Measurements from ENCODE around the gene IGF2BP2. TPM values are rescaled to one million over a fixed set of nuclear protein-coding genes. Genes with fewer than 3 reads are reported as not detected.
"Not testable (repeated sequence)": the region's sequence is repeated elsewhere in the genome, so short reads cannot be mapped to it uniquely, and the experiment has no call there.

The IGF2BP2 gene
- total and polyA plus RNA-seq, 4 donors: 0.18 to 17.5 (median 6.1) TPM

- no peak overlapping the region for H3K4me3 ChIP-seq (ENCODE audit: low read length in 2 of 2)
- H3K27ac ChIP-seq (ENCODE audit: low read depth in 1 of 2, low read length in 2 of 2): no peak overlapping the region
- no peaks in the 10 kb centered on the region for H3K27me3 ChIP-seq (ENCODE audit: control insufficient read depth in 1 of 2, insufficient read depth in 2 of 2, low read length in 1 of 2)
- 93 to 95% methylated on average over 3 of the region's 3 CpGs for WGBS, 2 donors
- DNase-seq (no peak), ATAC-seq (ENCODE audit: low FRiP score) (no peak)
- H3K9me3 ChIP-seq (ENCODE audit: control insufficient read depth, low read length): no peaks in the 10 kb centered on the region
- H3K36me3 ChIP-seq (ENCODE audit: control insufficient read depth in 1 of 2, insufficient read depth in 2 of 2, low read length in 1 of 2): no peaks in the 10 kb centered on the region
- intact Hi-C loops (cut with DNase I): no loop called here
- H3K4me1 ChIP-seq (ENCODE audit: control insufficient read depth in 1 of 2, insufficient read depth in 2 of 2, low read length in 2 of 2): no peaks in the 10 kb centered on the region
Measured at GRCh38 chr3:185844051-185844450, 19.2 kb upstream of the IGF2BP2 start.

GRCh38 chr3:185843635-185844034 is 18.8 kb upstream of the IGF2BP2 start:
- Histone ChIP-seq H3K9me3 (ENCODE audit: control insufficient read depth, low read length) (no peaks in the 10 kb centered on the region), H3K4me3 (ENCODE audit: low read length in 2 of 2) (no peak overlapping the region), H3K36me3 (ENCODE audit: control insufficient read depth in 1 of 2, insufficient read depth in 2 of 2, low read length in 1 of 2) (no peaks in the 10 kb centered on the region), H3K27me3 (ENCODE audit: control insufficient read depth in 1 of 2, insufficient read depth in 2 of 2, low read length in 1 of 2) (no peaks in the 10 kb centered on the region), H3K4me1 (ENCODE audit: control insufficient read depth in 1 of 2, insufficient read depth in 2 of 2, low read length in 2 of 2) (no peaks in the 10 kb centered on the region), H3K27ac (ENCODE audit: low read depth in 1 of 2, low read length in 2 of 2) (no peak overlapping the region)
- ATAC-seq (ENCODE audit: low FRiP score) (no peak), DNase-seq (no peak)
- 82 to 91% methylated on average over 2 of the region's 2 CpGs for WGBS, 2 donors
- intact Hi-C loops (cut with DNase I): no loop called here

- no peaks in the 10 kb centered on the region for H3K9me3 ChIP-seq (ENCODE audit: control insufficient read depth, low read length)
- H3K27me3 ChIP-seq (ENCODE audit: control insufficient read depth in 1 of 2, insufficient read depth in 2 of 2, low read length in 1 of 2): no peaks in the 10 kb centered on the region
- H3K4me3 ChIP-seq (ENCODE audit: low read length in 2 of 2): no peak overlapping the region
- DNase-seq (no peak), ATAC-seq (ENCODE audit: low FRiP score) (no peak)
- WGBS, 2 donors: 87 to 92% methylated on average over 3 of the region's 3 CpGs
- H3K36me3 ChIP-seq (ENCODE audit: control insufficient read depth in 1 of 2, insufficient read depth in 2 of 2, low read length in 1 of 2): no peaks in the 10 kb centered on the region
- H3K27ac ChIP-seq (ENCODE audit: low read depth in 1 of 2, low read length in 2 of 2): no peak overlapping the region
- intact Hi-C loops (cut with DNase I): no loop called here
- no peaks in the 10 kb centered on the region for H3K4me1 ChIP-seq (ENCODE audit: control insufficient read depth in 1 of 2, insufficient read depth in 2 of 2, low read length in 2 of 2)
Measured at GRCh38 chr3:185843126-185843525, 18.3 kb upstream of the IGF2BP2 start.

- Histone ChIP-seq H3K9me3 (ENCODE audit: control insufficient read depth, low read length) (no peaks in the 10 kb centered on the region), H3K36me3 (ENCODE audit: control insufficient read depth in 1 of 2, insufficient read depth in 2 of 2, low read length in 1 of 2) (no peaks in the 10 kb centered on the region), H3K4me3 (ENCODE audit: low read length in 2 of 2) (no peak overlapping the region), H3K27me3 (ENCODE audit: control insufficient read depth in 1 of 2, insufficient read depth in 2 of 2, low read length in 1 of 2) (no peaks in the 10 kb centered on the region), H3K27ac (ENCODE audit: low read depth in 1 of 2, low read length in 2 of 2) (no peak overlapping the region), H3K4me1 (ENCODE audit: control insufficient read depth in 1 of 2, insufficient read depth in 2 of 2, low read length in 2 of 2) (no peaks in the 10 kb centered on the region)
- intact Hi-C loops (cut with DNase I): no loop called here
- no peak for ATAC-seq (ENCODE audit: low FRiP score)
- WGBS, 2 donors: 87 to 89% methylated on average over 4 of the region's 4 CpGs
- no peak for DNase-seq
Measured at GRCh38 chr3:185842241-185842640, 17.4 kb upstream of the IGF2BP2 start.

- not testable (repeated sequence) for H3K4me1 ChIP-seq (ENCODE audit: control insufficient read depth in 1 of 2, insufficient read depth in 2 of 2, low read length in 2 of 2); ATAC-seq (ENCODE audit: low FRiP score)
- WGBS, 2 donors: 96 to 99% methylated on average over 4 of the region's 4 CpGs
Measured at GRCh38 chr3:185838417-185838989, 13.7 kb upstream of the IGF2BP2 start.

GRCh38 chr3:185837414-185837813 is 12.6 kb upstream of the IGF2BP2 start:
- ATAC-seq (ENCODE audit: low FRiP score) (no peak), DNase-seq (no peak)
- H3K27ac ChIP-seq (ENCODE audit: low read depth in 1 of 2, low read length in 2 of 2): no peak overlapping the region
- H3K27me3 ChIP-seq (ENCODE audit: control insufficient read depth in 1 of 2, insufficient read depth in 2 of 2, low read length in 1 of 2): no peaks in the 10 kb centered on the region
- H3K36me3 ChIP-seq (ENCODE audit: control insufficient read depth in 1 of 2, insufficient read depth in 2 of 2, low read length in 1 of 2): no peaks in the 10 kb centered on the region
- 9 to 17% methylated on average over 3 of the region's 3 CpGs for WGBS, 2 donors
- no peaks in the 10 kb centered on the region for H3K9me3 ChIP-seq (ENCODE audit: control insufficient read depth, low read length)
- H3K4me1 ChIP-seq (ENCODE audit: control insufficient read depth in 1 of 2, insufficient read depth in 2 of 2, low read length in 2 of 2): no peaks in the 10 kb centered on the region
- no peak overlapping the region for H3K4me3 ChIP-seq (ENCODE audit: low read length in 2 of 2)
- intact Hi-C loops (cut with DNase I): no loop called here

More at GRCh38 chr3:185838417-185838989, 13.7 kb upstream of the IGF2BP2 start:
- H3K4me3 ChIP-seq (ENCODE audit: low read length in 2 of 2); H3K36me3 ChIP-seq (ENCODE audit: control insufficient read depth in 1 of 2, insufficient read depth in 2 of 2, low read length in 1 of 2); intact Hi-C loops (cut with DNase I); H3K27me3 ChIP-seq (ENCODE audit: control insufficient read depth in 1 of 2, insufficient read depth in 2 of 2, low read length in 1 of 2); DNase-seq; H3K27ac ChIP-seq (ENCODE audit: low read depth in 1 of 2, low read length in 2 of 2); H3K9me3 ChIP-seq (ENCODE audit: control insufficient read depth, low read length): not testable (repeated sequence)

GRCh38 chr3:185831990-185832389 is 7.1 kb upstream of the IGF2BP2 start:
- Histone ChIP-seq H3K36me3 (ENCODE audit: control insufficient read depth in 1 of 2, insufficient read depth in 2 of 2, low read length in 1 of 2) (no peaks in the 10 kb centered on the region), H3K27ac (ENCODE audit: low read depth in 1 of 2, low read length in 2 of 2) (no peak overlapping the region), H3K27me3 (ENCODE audit: control insufficient read depth in 1 of 2, insufficient read depth in 2 of 2, low read length in 1 of 2) (no peaks in the 10 kb centered on the region), H3K4me1 (ENCODE audit: control insufficient read depth in 1 of 2, insufficient read depth in 2 of 2, low read length in 2 of 2) (no peaks in the 10 kb centered on the region), H3K9me3 (ENCODE audit: control insufficient read depth, low read length) (no peaks in the 10 kb centered on the region), H3K4me3 (ENCODE audit: low read length in 2 of 2) (no peak overlapping the region)
- ATAC-seq (ENCODE audit: low FRiP score): no peak
- no peak for DNase-seq
- intact Hi-C loops (cut with DNase I): no loop called here

- intact Hi-C loops (cut with DNase I): no loop called here
- H3K36me3 ChIP-seq (ENCODE audit: control insufficient read depth in 1 of 2, insufficient read depth in 2 of 2, low read length in 1 of 2): no peaks in the 10 kb centered on the region
- no peaks in the 10 kb centered on the region for H3K27me3 ChIP-seq (ENCODE audit: control insufficient read depth in 1 of 2, insufficient read depth in 2 of 2, low read length in 1 of 2)
- 77 to 85% methylated on average over 3 of the region's 3 CpGs for WGBS, 2 donors
- no peaks in the 10 kb centered on the region for H3K9me3 ChIP-seq (ENCODE audit: control insufficient read depth, low read length)
- H3K27ac ChIP-seq (ENCODE audit: low read depth in 1 of 2, low read length in 2 of 2): no peak overlapping the region
- H3K4me3 ChIP-seq (ENCODE audit: low read length in 2 of 2): no peak overlapping the region
- ATAC-seq (ENCODE audit: low FRiP score) (no peak), DNase-seq (no peak)
- no peaks in the 10 kb centered on the region for H3K4me1 ChIP-seq (ENCODE audit: control insufficient read depth in 1 of 2, insufficient read depth in 2 of 2, low read length in 2 of 2)
Measured at GRCh38 chr3:185831195-185831594, 6.4 kb upstream of the IGF2BP2 start.

- Histone ChIP-seq H3K4me3 (ENCODE audit: low read length in 2 of 2) (no peak overlapping the region), H3K4me1 (ENCODE audit: control insufficient read depth in 1 of 2, insufficient read depth in 2 of 2, low read length in 2 of 2) (no peaks in the 10 kb centered on the region), H3K36me3 (ENCODE audit: control insufficient read depth in 1 of 2, insufficient read depth in 2 of 2, low read length in 1 of 2) (no peaks in the 10 kb centered on the region), H3K9me3 (ENCODE audit: control insufficient read depth, low read length) (no peaks in the 10 kb centered on the region), H3K27me3 (ENCODE audit: control insufficient read depth in 1 of 2, insufficient read depth in 2 of 2, low read length in 1 of 2) (no peaks in the 10 kb centered on the region), H3K27ac (ENCODE audit: low read depth in 1 of 2, low read length in 2 of 2) (no peak overlapping the region)
- ATAC-seq (ENCODE audit: low FRiP score): no peak
- WGBS, 2 donors: 72 to 82% methylated on average over 5 of the region's 5 CpGs
- intact Hi-C loops (cut with DNase I): no loop called here
- no peak for DNase-seq
Measured at GRCh38 chr3:185830018-185830797, 5.4 kb upstream of the IGF2BP2 start.
